Measurements from ENCODE around the gene HSPH1.

HSPH1 gene

GRCh38 chr13:31160857-31161556 lies 697 bp downstream of the HSPH1 start:
- Histone ChIP-seq H3K27me3 (ENCODE audit: insufficient read depth, low read length) (no peaks in the 10 kb centered on the region), H3K4me1 (ENCODE audit: control insufficient read depth, insufficient read depth, low read length, unreplicated experiment) (peaks cover 27% of the 10 kb centered on the region), H3K4me3 (ENCODE audit: low read depth, low read length) (peak overlapping the region; percentile 83), H3K79me2 (ENCODE audit: control insufficient read depth, insufficient read depth, low read length, unreplicated experiment) (peaks cover 46% of the 10 kb centered on the region), H3K27ac (ENCODE audit: low read depth, low read length) (peak overlapping the region; percentile 84), H3K36me3 (ENCODE audit: insufficient read depth, low read length) (peaks cover 15% of the 10 kb centered on the region), H2AFZ (ENCODE audit: low read length, unreplicated experiment) (peak overlapping the region; percentile 78)

GRCh38 chr13:31159306-31159705 lies 2.4 kb downstream of the HSPH1 start:
- Histone ChIP-seq H3K27ac (ENCODE audit: low read depth, low read length) (peak overlapping the region; percentile 84; the same call in 1 of the 2 replicates), H3K27me3 (ENCODE audit: insufficient read depth, low read length) (no peaks in the 10 kb centered on the region), H3K79me2 (ENCODE audit: control insufficient read depth, insufficient read depth, low read length, unreplicated experiment) (peaks cover 50% of the 10 kb centered on the region), H3K4me1 (ENCODE audit: control insufficient read depth, insufficient read depth, low read length, unreplicated experiment) (peaks cover 31% of the 10 kb centered on the region), H2AFZ (ENCODE audit: low read length, unreplicated experiment) (no peak overlapping the region), H3K36me3 (ENCODE audit: insufficient read depth, low read length) (peaks cover 25% of the 10 kb centered on the region), H3K4me3 (ENCODE audit: low read depth, low read length) (peak overlapping the region; percentile 83)

DNA sequence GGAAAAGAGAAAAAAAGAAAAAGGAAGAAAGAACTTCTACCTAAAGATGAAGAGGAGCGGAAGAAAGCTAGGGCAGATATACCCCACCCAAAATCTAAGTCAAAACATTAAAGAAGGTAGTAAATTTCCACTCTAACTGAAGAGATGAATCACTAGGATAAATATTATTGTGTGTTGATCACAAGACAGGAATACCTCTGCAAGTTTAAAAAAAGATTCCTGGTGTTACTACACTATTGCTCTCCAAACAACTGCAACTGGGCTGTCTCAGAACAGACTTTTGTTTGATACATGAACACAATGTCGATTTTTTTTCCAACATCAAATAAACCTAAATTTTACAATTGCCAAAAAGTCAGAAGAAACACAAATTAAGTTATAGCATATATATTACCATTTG lies 6.8 kb downstream of the HSPH1 start:
- Histone ChIP-seq H3K27me3 (ENCODE audit: insufficient read depth, low read length) (no peaks in the 10 kb centered on the region), H3K4me3 (ENCODE audit: low read depth, low read length) (no peak overlapping the region), H2AFZ (ENCODE audit: low read length, unreplicated experiment) (no peak overlapping the region), H3K36me3 (ENCODE audit: insufficient read depth, low read length) (peaks cover 50% of the 10 kb centered on the region), H3K4me1 (ENCODE audit: control insufficient read depth, insufficient read depth, low read length, unreplicated experiment) (peaks cover 22% of the 10 kb centered on the region), H3K79me2 (ENCODE audit: control insufficient read depth, insufficient read depth, low read length, unreplicated experiment) (peaks cover 37% of the 10 kb centered on the region), H3K27ac (ENCODE audit: low read depth, low read length) (no peak overlapping the region)

- H3K4me1 ChIP-seq (ENCODE audit: control insufficient read depth, insufficient read depth, low read length, unreplicated experiment): peaks cover 3% of the 10 kb centered on the region
- peaks cover 11% of the 10 kb centered on the region for H3K79me2 ChIP-seq (ENCODE audit: control insufficient read depth, insufficient read depth, low read length, unreplicated experiment)
- no peak overlapping the region for H3K27ac ChIP-seq (ENCODE audit: low read depth, low read length)
- no peak overlapping the region for H3K4me3 ChIP-seq (ENCODE audit: low read depth, low read length)
- no peak overlapping the region for H2AFZ ChIP-seq (ENCODE audit: low read length, unreplicated experiment)
- no peaks in the 10 kb centered on the region for H3K27me3 ChIP-seq (ENCODE audit: insufficient read depth, low read length)
- H3K36me3 ChIP-seq (ENCODE audit: insufficient read depth, low read length): peaks cover 61% of the 10 kb centered on the region
Measured at GRCh38 chr13:31151837-31152236, 9.9 kb downstream of the HSPH1 start.

- Histone ChIP-seq H3K4me1 (ENCODE audit: control insufficient read depth, insufficient read depth, low read length, unreplicated experiment) (peaks cover 3% of the 10 kb centered on the region), H3K27ac (ENCODE audit: low read depth, low read length) (no peak overlapping the region), H3K79me2 (ENCODE audit: control insufficient read depth, insufficient read depth, low read length, unreplicated experiment) (peaks cover 6% of the 10 kb centered on the region), H2AFZ (ENCODE audit: low read length, unreplicated experiment) (no peak overlapping the region), H3K36me3 (ENCODE audit: insufficient read depth, low read length) (peaks cover 64% of the 10 kb centered on the region), H3K27me3 (ENCODE audit: insufficient read depth, low read length) (no peaks in the 10 kb centered on the region), H3K4me3 (ENCODE audit: low read depth, low read length) (no peak overlapping the region)
Measured at GRCh38 chr13:31150315-31150985, 11.3 kb downstream of the HSPH1 start.

DNA sequence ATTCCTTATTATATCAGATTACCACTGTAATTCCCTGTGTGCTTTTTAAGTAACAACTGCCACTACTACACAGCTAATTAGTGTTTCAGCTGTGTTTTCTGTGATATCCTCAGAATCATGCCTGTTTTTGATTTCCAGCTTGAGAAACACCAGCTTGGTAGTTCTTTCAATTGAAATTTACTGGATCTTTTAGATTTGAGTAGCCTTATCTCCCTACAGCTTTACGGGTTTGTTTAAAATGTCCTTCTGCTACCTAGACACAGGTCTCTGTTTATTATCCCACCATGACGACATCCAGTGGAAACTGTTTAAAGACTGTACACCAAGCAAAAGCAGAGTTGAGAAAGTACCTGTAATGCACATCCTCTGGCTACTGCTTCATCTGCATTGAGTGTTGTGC lies 12.1 kb downstream of the HSPH1 start:
- Histone ChIP-seq H3K79me2 (ENCODE audit: control insufficient read depth, insufficient read depth, low read length, unreplicated experiment) (peaks cover 6% of the 10 kb centered on the region), H3K27me3 (ENCODE audit: insufficient read depth, low read length) (no peaks in the 10 kb centered on the region), H3K4me3 (ENCODE audit: low read depth, low read length) (no peak overlapping the region), H3K4me1 (ENCODE audit: control insufficient read depth, insufficient read depth, low read length, unreplicated experiment) (peaks cover under 1% of the 10 kb centered on the region), H3K27ac (ENCODE audit: low read depth, low read length) (no peak overlapping the region), H2AFZ (ENCODE audit: low read length, unreplicated experiment) (no peak overlapping the region), H3K36me3 (ENCODE audit: insufficient read depth, low read length) (peaks cover 63% of the 10 kb centered on the region)

DNA sequence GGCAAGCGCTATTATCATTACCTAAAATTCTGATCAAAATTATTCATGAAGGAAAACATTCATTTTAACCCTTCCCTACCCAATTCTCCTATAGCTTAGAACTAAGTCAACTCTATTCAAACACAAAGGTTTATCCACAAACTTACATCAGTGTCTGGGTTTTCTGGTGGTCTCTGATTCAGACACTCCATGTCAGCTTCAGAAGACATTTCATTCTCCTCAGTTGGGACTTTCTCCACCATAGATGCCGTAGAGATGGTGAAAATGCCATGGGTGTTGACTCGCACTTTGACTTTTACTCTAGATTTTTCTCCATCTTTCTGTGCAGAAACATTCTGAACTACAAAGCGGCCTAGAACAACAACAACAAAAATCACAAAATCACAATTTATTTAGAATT lies 16.3 kb downstream of the HSPH1 start:
- H3K27ac ChIP-seq (ENCODE audit: low read depth, low read length): no peak overlapping the region
- no peaks in the 10 kb centered on the region for H3K27me3 ChIP-seq (ENCODE audit: insufficient read depth, low read length)
- peaks cover 61% of the 10 kb centered on the region for H3K36me3 ChIP-seq (ENCODE audit: insufficient read depth, low read length)
- no peak overlapping the region for H2AFZ ChIP-seq (ENCODE audit: low read length, unreplicated experiment)
- H3K4me1 ChIP-seq (ENCODE audit: control insufficient read depth, insufficient read depth, low read length, unreplicated experiment): no peaks in the 10 kb centered on the region
- peaks cover 14% of the 10 kb centered on the region for H3K79me2 ChIP-seq (ENCODE audit: control insufficient read depth, insufficient read depth, low read length, unreplicated experiment)
- H3K4me3 ChIP-seq (ENCODE audit: low read depth, low read length): no peak overlapping the region

DNA sequence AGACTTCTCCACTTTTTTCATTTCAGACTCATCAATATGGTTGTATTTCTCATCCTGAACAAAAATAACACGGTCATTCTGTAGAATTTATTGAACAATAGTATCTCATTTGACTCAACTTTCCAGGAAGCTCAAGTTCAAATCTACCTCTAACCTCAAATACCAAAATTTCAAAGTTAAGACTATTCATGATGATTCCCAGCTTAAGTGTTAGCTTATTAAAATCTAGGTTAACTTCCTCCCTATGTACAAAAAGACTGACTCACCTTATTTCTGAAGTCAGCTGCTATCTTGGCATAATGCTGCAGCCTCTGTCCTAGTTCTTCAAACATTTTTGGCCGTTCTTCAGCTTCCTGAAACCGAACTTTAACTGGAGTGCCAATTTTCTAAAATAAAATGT lies 23.2 kb downstream of the HSPH1 start:
- H3K4me3 ChIP-seq (ENCODE audit: low read depth, low read length): no peak overlapping the region
- H3K27me3 ChIP-seq (ENCODE audit: insufficient read depth, low read length): no peaks in the 10 kb centered on the region
- H2AFZ ChIP-seq (ENCODE audit: low read length, unreplicated experiment): no peak overlapping the region
- H3K4me1 ChIP-seq (ENCODE audit: control insufficient read depth, insufficient read depth, low read length, unreplicated experiment): no peaks in the 10 kb centered on the region
- H3K36me3 ChIP-seq (ENCODE audit: insufficient read depth, low read length): peaks cover 51% of the 10 kb centered on the region
- no peak overlapping the region for H3K27ac ChIP-seq (ENCODE audit: low read depth, low read length)
- H3K79me2 ChIP-seq (ENCODE audit: control insufficient read depth, insufficient read depth, low read length, unreplicated experiment): peaks cover 7% of the 10 kb centered on the region

DNA sequence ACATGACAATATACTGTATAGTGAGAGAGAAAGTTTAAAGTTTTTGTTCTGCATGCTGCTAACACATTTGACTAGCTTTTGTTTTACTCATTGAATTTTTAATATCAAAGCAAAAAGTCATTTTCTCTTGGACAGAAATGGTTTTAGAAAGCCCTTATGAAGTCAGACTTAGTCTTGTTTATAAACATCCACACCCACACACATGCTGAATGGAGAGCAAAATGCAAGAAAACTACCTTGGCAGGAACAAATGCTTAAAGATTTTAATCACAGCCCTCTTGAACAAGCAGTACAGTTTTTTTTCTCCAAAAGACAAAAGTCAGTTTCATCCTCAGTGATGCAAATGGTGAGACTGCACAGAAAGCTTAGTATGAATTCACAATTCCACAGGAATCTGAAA lies 25.0 kb downstream of the HSPH1 start:
- Histone ChIP-seq H3K4me3 (ENCODE audit: low read depth, low read length) (no peak overlapping the region), H3K27me3 (ENCODE audit: insufficient read depth, low read length) (no peaks in the 10 kb centered on the region), H3K27ac (ENCODE audit: low read depth, low read length) (no peak overlapping the region), H3K79me2 (ENCODE audit: control insufficient read depth, insufficient read depth, low read length, unreplicated experiment) (no peaks in the 10 kb centered on the region), H3K4me1 (ENCODE audit: control insufficient read depth, insufficient read depth, low read length, unreplicated experiment) (no peaks in the 10 kb centered on the region), H3K36me3 (ENCODE audit: insufficient read depth, low read length) (peaks cover 40% of the 10 kb centered on the region), H2AFZ (ENCODE audit: low read length, unreplicated experiment) (no peak overlapping the region)

DNA sequence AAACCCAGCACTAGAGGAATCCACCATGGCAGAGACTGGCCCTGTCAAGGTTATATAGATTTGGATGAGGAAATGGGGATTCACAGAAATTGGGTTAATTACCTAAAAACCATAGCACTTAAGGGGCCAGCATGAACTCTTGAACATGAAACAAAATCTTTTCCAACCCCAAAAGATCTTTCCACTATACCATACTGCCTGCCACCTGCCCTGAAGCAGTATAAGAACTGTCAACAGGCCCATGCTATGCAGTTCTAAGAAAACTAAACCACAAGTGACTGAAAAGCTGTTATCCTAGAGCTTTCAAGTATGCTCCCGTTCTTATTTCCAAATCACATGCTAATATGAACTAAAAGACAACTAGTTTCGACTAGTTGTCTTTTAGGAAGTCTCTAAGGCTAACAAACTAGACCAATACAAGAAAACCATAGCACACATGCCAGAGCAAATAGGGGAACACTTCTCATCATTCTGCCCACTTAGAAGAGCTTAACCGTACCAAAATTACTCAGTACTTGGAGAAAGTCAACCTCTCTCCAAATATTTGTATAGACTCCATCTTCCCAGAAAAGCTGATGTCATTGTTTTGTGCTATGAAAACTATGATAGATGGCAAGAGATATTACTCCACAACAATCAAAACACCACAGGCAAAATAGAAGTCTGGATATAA lies 27.5 kb downstream of the HSPH1 start:
- no peak overlapping the region for H2AFZ ChIP-seq (ENCODE audit: low read length, unreplicated experiment)
- no peaks in the 10 kb centered on the region for H3K4me1 ChIP-seq (ENCODE audit: control insufficient read depth, insufficient read depth, low read length, unreplicated experiment)
- no peaks in the 10 kb centered on the region for H3K79me2 ChIP-seq (ENCODE audit: control insufficient read depth, insufficient read depth, low read length, unreplicated experiment)
- H3K36me3 ChIP-seq (ENCODE audit: insufficient read depth, low read length): peaks cover 18% of the 10 kb centered on the region
- no peak overlapping the region for H3K27ac ChIP-seq (ENCODE audit: low read depth, low read length)
- H3K4me3 ChIP-seq (ENCODE audit: low read depth, low read length): no peak overlapping the region
- H3K27me3 ChIP-seq (ENCODE audit: insufficient read depth, low read length): peaks cover 12% of the 10 kb centered on the region; the same call in 1 of the 2 replicates
